GM10266 (cell line): ENCODE results near the gene CD8B.
A peak's percentile ranks its signal among the peaks of the same experiment; 100 is the strongest.

Experiments
- DNase-seq: peaks from one replicate; pipeline ENCODE4 v3.0.0; 2012; ENCODE audit errors: extremely low spot score
- TF ChIP-seq, protein P1 (sequence below): IDR thresholded peaks from 2 replicates; pipeline ENCODE4 v1.5.1; 2012; ENCODE audit warnings: mild to moderate bottlenecking, low read depth; ENCODE audit not compliant: control insufficient read depth, insufficient read depth; ENCODE audit errors: missing control alignments

CD8B gene

GRCh38 chr2:86808315-86809161, 53.1 kb downstream of the CD8B start:
- TF ChIP-seq, protein P1, sequence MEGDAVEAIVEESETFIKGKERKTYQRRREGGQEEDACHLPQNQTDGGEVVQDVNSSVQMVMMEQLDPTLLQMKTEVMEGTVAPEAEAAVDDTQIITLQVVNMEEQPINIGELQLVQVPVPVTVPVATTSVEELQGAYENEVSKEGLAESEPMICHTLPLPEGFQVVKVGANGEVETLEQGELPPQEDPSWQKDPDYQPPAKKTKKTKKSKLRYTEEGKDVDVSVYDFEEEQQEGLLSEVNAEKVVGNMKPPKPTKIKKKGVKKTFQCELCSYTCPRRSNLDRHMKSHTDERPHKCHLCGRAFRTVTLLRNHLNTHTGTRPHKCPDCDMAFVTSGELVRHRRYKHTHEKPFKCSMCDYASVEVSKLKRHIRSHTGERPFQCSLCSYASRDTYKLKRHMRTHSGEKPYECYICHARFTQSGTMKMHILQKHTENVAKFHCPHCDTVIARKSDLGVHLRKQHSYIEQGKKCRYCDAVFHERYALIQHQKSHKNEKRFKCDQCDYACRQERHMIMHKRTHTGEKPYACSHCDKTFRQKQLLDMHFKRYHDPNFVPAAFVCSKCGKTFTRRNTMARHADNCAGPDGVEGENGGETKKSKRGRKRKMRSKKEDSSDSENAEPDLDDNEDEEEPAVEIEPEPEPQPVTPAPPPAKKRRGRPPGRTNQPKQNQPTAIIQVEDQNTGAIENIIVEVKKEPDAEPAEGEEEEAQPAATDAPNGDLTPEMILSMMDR, result peak; percentile 96
- peak; percentile 95 for DNase-seq

DNA sequence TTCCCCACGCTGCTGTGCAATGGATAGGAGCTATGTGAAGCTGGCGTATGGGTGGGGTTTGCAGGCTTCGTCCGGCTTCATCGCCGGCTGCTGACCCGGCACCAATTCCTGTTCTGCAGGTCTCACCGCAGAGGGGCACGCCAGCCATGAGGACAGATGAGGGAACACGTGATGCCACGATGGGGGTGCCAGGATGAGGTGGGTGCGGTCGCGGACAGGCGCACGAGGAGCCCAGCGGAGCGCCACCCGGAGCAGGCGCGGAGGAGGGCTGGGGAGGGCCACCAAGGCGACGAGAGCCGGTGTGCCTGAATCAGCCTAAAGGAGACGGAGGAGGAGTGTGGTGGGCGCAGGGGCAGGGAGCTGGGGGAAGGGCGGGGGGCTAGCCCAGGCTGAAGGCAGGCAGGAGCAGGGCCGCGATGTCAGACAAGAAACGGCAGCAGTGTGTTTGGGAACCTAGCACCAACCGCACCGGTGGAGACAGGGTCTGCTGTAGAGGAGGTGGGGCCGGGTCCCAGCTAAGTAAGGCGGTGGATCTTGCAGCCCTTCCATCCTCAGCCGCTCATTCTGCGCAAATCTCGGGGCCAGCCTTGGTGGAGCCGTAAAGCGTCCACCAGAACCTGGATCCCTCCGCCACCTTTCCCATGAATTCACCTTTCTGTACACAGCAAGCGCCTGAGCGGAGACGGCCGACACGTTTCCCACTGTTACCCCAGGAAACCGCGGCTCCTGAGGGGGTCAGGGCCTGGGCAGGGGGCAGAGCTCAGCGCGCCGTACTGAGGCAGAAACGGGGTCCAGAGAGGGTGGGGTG, 54.0 kb downstream of the CD8B start:
- DNase-seq, result peak; percentile 58

GRCh38 chr2:86807133-86807467, 54.6 kb downstream of the CD8B start:
- TF ChIP-seq, protein P1, result no peak

More for the DNA sequence above, 54.0 kb downstream of the CD8B start:
- TF ChIP-seq, protein P1, result no peak

DNA sequence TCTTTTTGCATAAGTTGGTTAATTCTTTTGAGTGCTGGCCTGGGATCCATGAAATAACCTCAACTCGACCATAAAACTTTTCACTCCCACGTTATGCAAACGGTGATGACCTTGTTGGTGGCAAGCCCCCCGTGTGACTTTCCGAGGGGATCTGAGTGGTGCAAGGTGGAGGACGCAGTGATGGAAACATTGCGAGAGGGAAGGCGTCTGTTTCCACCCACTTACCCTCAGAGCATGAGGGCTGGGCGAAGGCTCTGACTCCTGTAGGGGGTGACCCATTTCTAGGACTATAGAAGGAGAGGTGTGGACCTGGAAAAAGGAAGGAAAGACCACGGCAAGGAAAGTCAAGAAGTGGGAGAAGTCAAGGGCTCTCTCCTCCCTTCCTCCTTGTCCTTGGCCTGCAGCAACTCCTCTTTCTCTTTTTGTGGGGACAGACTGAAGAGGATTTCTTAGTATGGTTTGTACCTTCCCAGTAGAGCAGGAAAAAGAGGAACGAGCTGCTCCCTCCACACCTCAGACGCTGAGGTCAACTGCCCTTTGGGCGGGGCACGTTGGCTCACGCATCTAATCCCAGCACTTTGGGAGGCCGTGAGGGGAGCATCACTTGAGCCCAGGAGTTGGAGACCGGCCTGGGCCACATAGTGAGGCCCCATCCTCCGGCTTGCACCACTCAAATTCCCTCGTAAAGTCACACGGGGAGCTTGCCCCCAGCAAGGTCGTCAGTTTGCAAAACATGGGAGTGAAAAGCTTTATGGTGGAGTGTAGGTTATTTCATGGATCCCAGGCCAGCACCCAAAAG, 55.4 kb downstream of the CD8B start:
- no peak for DNase-seq
- TF ChIP-seq, protein P1, result no peak

More at GRCh38 chr2:86807133-86807467, 54.6 kb downstream of the CD8B start:
- DNase-seq, result no peak

- TF ChIP-seq, protein P1, result no peak
- DNase-seq, result no peak
These were observed 60.7 kb downstream of the CD8B start for GRCh38 chr2:86800856-86801567.

GRCh38 chr2:86794861-86795260, 66.8 kb downstream of the CD8B start:
- no peak for DNase-seq
- TF ChIP-seq, protein P1, result no peak
